HEK293 (cell line): ENCODE results near the gene ZFP1.

Experiments used
- BCL11A ChIP-seq: fragments of 450-650 bp; formaldehyde crosslinking; IDR thresholded peaks from 2 replicates; pipeline ENCODE4 v1.5.1; 2016; ENCODE audit warnings: low read depth, missing biosample characterization, missing genetic modification characterization
- BCL6B ChIP-seq: fragments of 450-650 bp; formaldehyde crosslinking; IDR thresholded peaks from 2 replicates; pipeline ENCODE4 v1.5.1; 2017; ENCODE audit warnings: missing biosample characterization, missing genetic modification characterization
- GFI1B ChIP-seq: fragments of 450-650 bp; formaldehyde crosslinking; IDR thresholded peaks from 2 replicates; pipeline ENCODE4 v1.5.1; 2016; ENCODE audit warnings: missing biosample characterization, missing genetic modification characterization
- HOXC10 ChIP-seq: sonication (generic); formaldehyde crosslinking; IDR thresholded peaks from 2 replicates; pipeline ENCODE4 v1.8.1; 2023; ENCODE audit warnings: mild to moderate bottlenecking, missing genetic modification reagents
- INSM2 ChIP-seq: fragments of 450-650 bp; formaldehyde crosslinking; IDR thresholded peaks from 2 replicates; pipeline ENCODE4 v1.5.1; 2016; ENCODE audit warnings: missing biosample characterization, missing genetic modification characterization
- MEIS1 ChIP-seq: sonication (generic); formaldehyde crosslinking; IDR thresholded peaks from 2 replicates; pipeline ENCODE4 v1.8.1; 2022; ENCODE audit warnings: missing genetic modification reagents, mild to moderate bottlenecking, borderline replicate concordance
- MYNN ChIP-seq: fragments of 450-650 bp; formaldehyde crosslinking; IDR thresholded peaks from 2 replicates; pipeline ENCODE4 v1.5.1; 2016; ENCODE audit warnings: missing biosample characterization, missing genetic modification characterization, borderline replicate concordance
- SCRT2 ChIP-seq: fragments of 450-650 bp; formaldehyde crosslinking; IDR thresholded peaks from 2 replicates; pipeline ENCODE4 v1.5.1; 2016; ENCODE audit warnings: missing biosample characterization, missing genetic modification characterization
- SP2 ChIP-seq: fragments of 450-650 bp; formaldehyde crosslinking; IDR thresholded peaks from 2 replicates; pipeline ENCODE4 v1.5.1; 2016; ENCODE audit warnings: missing biosample characterization, missing genetic modification characterization
- SP3 ChIP-seq: fragments of 450-650 bp; formaldehyde crosslinking; IDR thresholded peaks from 2 replicates; pipeline ENCODE4 v1.5.1; 2016; ENCODE audit warnings: missing biosample characterization, missing genetic modification characterization
- ZEB2 ChIP-seq: fragments of 450-650 bp; formaldehyde crosslinking; IDR thresholded peaks from 2 replicates; pipeline ENCODE4 v1.5.1; 2016; ENCODE audit warnings: missing biosample characterization, missing genetic modification characterization
- ZFP41 ChIP-seq: fragments of 450-650 bp; formaldehyde crosslinking; IDR thresholded peaks from 2 replicates; pipeline ENCODE4 v1.5.1; 2016; ENCODE audit warnings: missing biosample characterization, missing genetic modification characterization, borderline replicate concordance
- ZIC2 ChIP-seq: fragments of 450-650 bp; formaldehyde crosslinking; IDR thresholded peaks from 2 replicates; pipeline ENCODE4 v1.5.1; 2016; ENCODE audit warnings: missing biosample characterization, missing genetic modification characterization
- ZNF133 ChIP-seq: fragments of 450-650 bp; formaldehyde crosslinking; IDR thresholded peaks from 2 replicates; pipeline ENCODE4 v1.5.1; 2016; ENCODE audit warnings: missing biosample characterization, missing genetic modification characterization
- ZNF140 ChIP-seq: fragments of 450-650 bp; formaldehyde crosslinking; IDR thresholded peaks from 2 replicates; pipeline ENCODE4 v1.5.1; 2016; ENCODE audit warnings: missing biosample characterization, missing genetic modification characterization
- ZNF148 ChIP-seq: fragments of 450-650 bp; formaldehyde crosslinking; IDR thresholded peaks from 2 replicates; pipeline ENCODE4 v1.5.0; 2017; ENCODE audit warnings: missing biosample characterization, missing genetic modification characterization, borderline replicate concordance
- ZNF175 ChIP-seq: fragments of 450-650 bp; formaldehyde crosslinking; IDR thresholded peaks from 2 replicates; pipeline ENCODE4 v1.5.1; 2016; ENCODE audit warnings: missing biosample characterization, missing genetic modification characterization
- ZNF18 ChIP-seq: fragments of 450-650 bp; formaldehyde crosslinking; IDR thresholded peaks from 2 replicates; pipeline ENCODE4 v1.5.1; 2016; ENCODE audit warnings: missing biosample characterization, missing genetic modification characterization
- ZNF202 ChIP-seq: fragments of 450-650 bp; formaldehyde crosslinking; IDR thresholded peaks from 2 replicates; pipeline ENCODE4 v1.5.1; 2016; ENCODE audit warnings: missing biosample characterization, missing genetic modification characterization, borderline replicate concordance
- ZNF211 ChIP-seq: fragments of 450-650 bp; formaldehyde crosslinking; IDR thresholded peaks from 2 replicates; pipeline ENCODE4 v1.5.1; 2016; ENCODE audit warnings: low read depth, missing biosample characterization, missing genetic modification characterization
- ZNF221 ChIP-seq: fragments of 450-650 bp; formaldehyde crosslinking; IDR thresholded peaks from 2 replicates; pipeline ENCODE4 v1.5.1; 2017; ENCODE audit warnings: missing biosample characterization, missing genetic modification characterization, borderline replicate concordance
- ZNF426 ChIP-seq: fragments of 450-650 bp; formaldehyde crosslinking; IDR thresholded peaks from 2 replicates; pipeline ENCODE4 v1.5.1; 2017; ENCODE audit warnings: missing biosample characterization, missing genetic modification characterization, mild to moderate bottlenecking, inconsistent platforms, moderate library complexity
- ZNF48 ChIP-seq: fragments of 450-650 bp; formaldehyde crosslinking; IDR thresholded peaks from 2 replicates; pipeline ENCODE4 v1.5.1; 2016; ENCODE audit warnings: missing biosample characterization, missing genetic modification characterization
- ZNF510 ChIP-seq: fragments of 450-650 bp; formaldehyde crosslinking; IDR thresholded peaks from 2 replicates; pipeline ENCODE4 v1.5.1; 2018; ENCODE audit warnings: mild to moderate bottlenecking, missing genetic modification characterization, missing biosample characterization; ENCODE audit not compliant: insufficient replicate concordance
- ZNF585B ChIP-seq: fragments of 450-650 bp; formaldehyde crosslinking; IDR thresholded peaks from 2 replicates; pipeline ENCODE4 v1.5.1; 2016; ENCODE audit warnings: missing biosample characterization, missing genetic modification characterization
- ZNF701 ChIP-seq: fragments of 450-650 bp; formaldehyde crosslinking; IDR thresholded peaks from 2 replicates; pipeline ENCODE4 v1.5.1; 2016; ENCODE audit warnings: missing biosample characterization, missing genetic modification characterization
- ZNF776 ChIP-seq: fragments of 450-650 bp; formaldehyde crosslinking; IDR thresholded peaks from 2 replicates; pipeline ENCODE4 v1.5.0; 2017; ENCODE audit warnings: missing biosample characterization, missing genetic modification characterization, borderline replicate concordance
- ZNF830 ChIP-seq: fragments of 450-650 bp; IDR thresholded peaks from 2 replicates; pipeline ENCODE4 v1.5.0; 2018; ENCODE audit warnings: missing biosample characterization, missing genetic modification characterization, low read depth, mild to moderate bottlenecking, moderate library complexity
- ZNF837 ChIP-seq: fragments of 450-650 bp; formaldehyde crosslinking; IDR thresholded peaks from 2 replicates; pipeline ENCODE4 v1.5.1; 2016; ENCODE audit warnings: missing biosample characterization, missing genetic modification characterization
- ZNF843 ChIP-seq: fragments of 450-650 bp; formaldehyde crosslinking; IDR thresholded peaks from 2 replicates; pipeline ENCODE4 v1.5.1; 2016; ENCODE audit warnings: missing biosample characterization, missing genetic modification characterization
- ZSCAN16 ChIP-seq: fragments of 450-650 bp; formaldehyde crosslinking; IDR thresholded peaks from 2 replicates; pipeline ENCODE4 v1.5.1; 2016; ENCODE audit warnings: missing biosample characterization, missing genetic modification characterization
- TF ChIP-seq, protein P1 (sequence below): fragments of 450-650 bp; formaldehyde crosslinking; IDR thresholded peaks from 2 replicates; pipeline ENCODE4 v1.5.1; 2016; ENCODE audit warnings: missing biosample characterization, missing genetic modification characterization

ZFP1 gene

GRCh38 chr16:75148311-75149195 is at the start of gene ZFP1 (continued):
- TF ChIP-seq ZNF148 (no peak), ZNF776 (no peak), ZNF133 (tag by site-specific recombination) (0 out of 2 replicates have a peak, but pooled peaks have one; percentile 9), ZNF585B (no peak), ZNF837 (tag by site-specific recombination) (no peak), MYNN (tag by site-specific recombination) (no peak), ZNF221 (tag by site-specific recombination) (no peak), ZFP41 (tag by site-specific recombination) (no peak), ZNF140 (tag by site-specific recombination) (no peak), ZNF175 (tag by site-specific recombination) (no peak), SP2 (peak; percentile 46), ZNF701 (tag by site-specific recombination) (no peak), ZNF48 (no peak), ZNF843 (tag by site-specific recombination) (peak; percentile 83), SP3 (tag by site-specific recombination) (peak; percentile 63), ZNF18 (tag by site-specific recombination) (no peak), ZNF202 (tag by site-specific recombination) (no peak), INSM2 (tag by site-specific recombination) (no peak), ZEB2 (peak; percentile 93), BCL6B (tag by site-specific recombination) (no peak), ZSCAN16 (peak; percentile 59; the same call in 1 of the 2 replicates), ZNF830 (tag by site-specific recombination) (no peak), MEIS1 (no peak), HOXC10 (CRISPR knock-in tag) (no peak), GFI1B (tag by site-specific recombination) (no peak), SCRT2 (tag by site-specific recombination) (0 out of 2 replicates have a peak, but pooled peaks have one; percentile 19), ZNF426 (no peak), ZNF211 (tag by site-specific recombination) (no peak), ZNF510 (tag by site-specific recombination) (no peak), BCL11A (tag by site-specific recombination) (no peak), ZIC2 (tag by site-specific recombination) (no peak; the same call in 1 of the 2 replicates)
- TF ChIP-seq, protein P1, sequence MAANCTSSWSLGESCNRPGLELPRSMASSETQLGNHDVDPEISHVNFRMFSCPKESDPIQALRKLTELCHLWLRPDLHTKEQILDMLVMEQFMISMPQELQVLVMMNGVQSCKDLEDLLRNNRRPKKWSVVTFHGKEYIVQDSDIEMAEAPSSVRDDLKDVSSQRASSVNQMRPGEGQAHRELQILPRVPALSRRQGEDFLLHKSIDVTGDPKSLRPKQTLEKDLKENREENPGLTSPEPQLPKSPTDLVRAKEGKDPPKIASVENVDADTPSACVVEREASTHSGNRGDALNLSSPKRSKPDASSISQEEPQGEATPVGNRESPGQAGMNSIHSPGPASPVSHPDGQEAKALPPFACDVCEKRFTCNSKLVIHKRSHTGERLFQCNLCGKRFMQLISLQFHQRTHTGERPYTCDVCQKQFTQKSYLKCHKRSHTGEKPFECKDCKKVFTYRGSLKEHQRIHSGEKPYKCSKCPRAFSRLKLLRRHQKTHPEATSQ, result peak; percentile 80; the same call in 1 of the 2 replicates
